Measurements from ENCODE around the gene STING1. TPM values are rescaled to one million over a fixed set of nuclear protein-coding genes. Genes with fewer than 3 reads are reported as not detected.

The STING1 gene
- total and polyA plus RNA-seq, 2 donors (not counting 3 experiments of a cell fraction or from before 2014, with no cell fraction given), result 108 to 143 TPM

DNA sequence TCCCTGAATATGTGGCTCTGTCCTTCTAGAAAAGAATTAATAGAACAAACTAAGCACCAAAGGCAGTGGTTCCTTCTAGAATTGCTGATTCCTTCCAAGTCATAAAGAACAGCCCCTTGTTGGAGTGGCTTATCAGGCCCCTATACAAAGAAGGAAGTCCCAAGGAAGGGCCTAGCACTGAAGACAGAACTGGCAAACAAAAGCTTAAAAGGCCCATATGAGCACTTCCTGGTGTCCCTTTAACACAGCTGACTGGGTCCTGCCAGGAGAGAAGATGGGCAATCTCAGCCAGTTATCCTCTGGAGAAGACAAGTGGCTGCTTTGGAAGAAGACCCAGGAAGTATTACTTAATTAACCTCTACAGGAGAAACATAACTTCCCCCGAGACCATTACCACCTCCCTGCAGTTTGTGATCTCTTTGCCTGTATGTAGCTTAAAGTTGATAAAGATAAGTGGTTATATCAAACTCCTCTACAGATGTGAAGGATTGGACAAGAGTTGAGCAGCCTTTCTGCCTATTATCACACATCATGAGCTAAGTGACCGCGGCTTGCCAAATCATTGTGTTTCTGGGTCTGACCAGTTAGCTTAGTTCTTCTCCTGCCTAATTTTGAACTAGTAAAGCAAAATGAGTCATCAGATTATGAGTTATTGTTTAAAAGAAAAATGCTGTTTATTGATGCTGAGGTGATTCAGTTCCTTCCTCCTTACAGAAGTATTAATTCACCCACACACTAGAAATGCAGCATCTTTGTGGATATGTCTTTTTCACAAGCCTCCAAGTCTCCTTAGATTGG is 13.3 kb upstream of the STING1 start:
- H2AFZ ChIP-seq (ENCODE audit: low read depth, low read length), result peak overlapping the region; percentile 71
- no peaks in the 10 kb centered on the region for H4K20me1 ChIP-seq (replicated peaks; ENCODE audit: control insufficient read depth, extremely low read depth, insufficient read depth, low read length)
- FAIRE-seq, result peak; percentile 96

More for the DNA sequence above, 13.3 kb upstream of the STING1 start:
- Histone ChIP-seq H3K27me3 (ENCODE audit: control insufficient read depth in 2 of 2, insufficient read depth in 2 of 2, low read length in 2 of 2) (no peaks in the 10 kb centered on the region), H3K27ac (ENCODE audit: insufficient read depth, low read depth, low read length) (peak overlapping the region; percentile 98), H3K79me2 (ENCODE audit: control insufficient read depth, insufficient read depth, low read length) (no peaks in the 10 kb centered on the region), H3K4me1 (ENCODE audit: control insufficient read depth, extremely low read depth, insufficient read depth, low read length) (peaks cover 33% of the 10 kb centered on the region), H3K36me3 (ENCODE audit: control insufficient read depth in 2 of 2, extremely low read depth in 1 of 2, insufficient read depth in 2 of 2, low read length in 2 of 2) (no peaks in the 10 kb centered on the region), H3K9ac (replicated peaks; ENCODE audit: extremely low read depth, insufficient read depth, low read length) (peak overlapping the region; percentile 24), H3K4me3 (replicated peaks in 1 of 3; ENCODE audit: insufficient read depth in 1 of 3, low read depth in 1 of 3, low read length in 3 of 3) (no peak overlapping the region), H3K9me3 (replicated peaks; ENCODE audit: control insufficient read depth, insufficient read depth, low read length) (no peaks in the 10 kb centered on the region), H3K9me1 (replicated peaks; ENCODE audit: control insufficient read depth, extremely low read depth, insufficient read depth, low read length) (no peaks in the 10 kb centered on the region), H3K4me2 (ENCODE audit: insufficient read depth, low read length) (peak overlapping the region; percentile 78)
- no peak for TF ChIP-seq POLR2A (IDR thresholded peaks at IDR 0.05; ENCODE audit: low read depth, low read length)
- TF ChIP-seq GATA2 (IDR thresholded peaks at IDR 0.05; ENCODE audit: insufficient read depth, insufficient read length, low read depth, low read length), result peak; percentile 16
- TF ChIP-seq EZH2 (IDR thresholded peaks at IDR 0.05; ENCODE audit: borderline replicate concordance, low read depth, low read length, severe bottlenecking), result no peak
- peak; percentile 98 for TF ChIP-seq JUN (IDR thresholded peaks at IDR 0.05; ENCODE audit: borderline replicate concordance, insufficient read depth, insufficient read length, low read depth)
- peak; percentile 93 for TF ChIP-seq FOS (IDR thresholded peaks at IDR 0.05; ENCODE audit: borderline replicate concordance, insufficient read depth, low read length)
- TF ChIP-seq MYC (IDR thresholded peaks at IDR 0.05; ENCODE audit: low read depth, low read length), result no peak
- TF ChIP-seq, protein P1, sequence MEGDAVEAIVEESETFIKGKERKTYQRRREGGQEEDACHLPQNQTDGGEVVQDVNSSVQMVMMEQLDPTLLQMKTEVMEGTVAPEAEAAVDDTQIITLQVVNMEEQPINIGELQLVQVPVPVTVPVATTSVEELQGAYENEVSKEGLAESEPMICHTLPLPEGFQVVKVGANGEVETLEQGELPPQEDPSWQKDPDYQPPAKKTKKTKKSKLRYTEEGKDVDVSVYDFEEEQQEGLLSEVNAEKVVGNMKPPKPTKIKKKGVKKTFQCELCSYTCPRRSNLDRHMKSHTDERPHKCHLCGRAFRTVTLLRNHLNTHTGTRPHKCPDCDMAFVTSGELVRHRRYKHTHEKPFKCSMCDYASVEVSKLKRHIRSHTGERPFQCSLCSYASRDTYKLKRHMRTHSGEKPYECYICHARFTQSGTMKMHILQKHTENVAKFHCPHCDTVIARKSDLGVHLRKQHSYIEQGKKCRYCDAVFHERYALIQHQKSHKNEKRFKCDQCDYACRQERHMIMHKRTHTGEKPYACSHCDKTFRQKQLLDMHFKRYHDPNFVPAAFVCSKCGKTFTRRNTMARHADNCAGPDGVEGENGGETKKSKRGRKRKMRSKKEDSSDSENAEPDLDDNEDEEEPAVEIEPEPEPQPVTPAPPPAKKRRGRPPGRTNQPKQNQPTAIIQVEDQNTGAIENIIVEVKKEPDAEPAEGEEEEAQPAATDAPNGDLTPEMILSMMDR (IDR thresholded peaks at IDR 0.05; ENCODE audit: extremely low read depth in 1 of 2, insufficient read depth in 1 of 2, low read depth in 1 of 2, low read length in 2 of 2), result no peak
- peak; percentile 26 for TF ChIP-seq POLR2AphosphoS5 (IDR thresholded peaks at IDR 0.05; ENCODE audit: insufficient read depth, low read depth, low read length)
- TF ChIP-seq MAX (IDR thresholded peaks at IDR 0.05; ENCODE audit: insufficient read depth, insufficient read length), result no peak
- POLR2A ChIA-PET, result interaction anchor here (0.8 to 2.7 kb wide), 5 partner anchors 14 to 56 kb away, joined by 3 to 11 read pairs (median 3); partner anchors contain the start of genes DNAJC18, ECSCR and STING1
- peak; percentile 83 for DNase-seq (ENCODE audit: low read depth, low spot score)
- intact Hi-C loops (cut with micrococcal nuclease), result loop anchor here (1.0 kb wide), 3 partner anchors 14 to 34 kb away; partner anchors contain the start of genes ECSCR and STING1
- dilution Hi-C loops (cut with MboI; ENCODE audit: extremely low pct_ligation_motif_present, low sequenced_read_pairs), result no loop called here
- TSS peak; percentile 98 for BruUV-seq (replicated peaks)
- CTCF ChIA-PET, result interaction anchor here (0.6 to 6.8 kb wide), 11 partner anchors 14 to 73 kb away, joined by 3 to 39 read pairs (median 4); partner anchors contain the start of genes ECSCR, STING1 and UBE2D2

Data from endothelial cell of umbilical vein (primary cell).